HFFc6 (cell line): ENCODE results near the gene MUC13. TPM values are rescaled to one million over a fixed set of nuclear protein-coding genes. Genes with fewer than 3 reads are reported as not detected.

ENCODE experiments used
- DNase-seq: peaks from one replicate; pipeline ENCODE4 v3.0.0-alpha.2; 2018
- H3K27ac Mint-ChIP-seq: 2 replicates; pipeline ENCODE4 v1.8.0; 2020; ENCODE audit warnings: mild to moderate bottlenecking, mixed read lengths
- H3K27me3 Mint-ChIP-seq: 2 replicates; pipeline ENCODE4 v1.8.0; 2021; ENCODE audit warnings: mild to moderate bottlenecking, moderate library complexity, mixed read lengths; ENCODE audit not compliant: insufficient read depth
- H3K36me3 Mint-ChIP-seq: 2 replicates; pipeline ENCODE4 v1.8.0; 2021; ENCODE audit warnings: low read depth, mixed read lengths
- H3K4me1 Mint-ChIP-seq: 2 replicates; pipeline ENCODE4 v1.8.0; 2020; ENCODE audit warnings: low read depth, mixed read lengths
- H3K4me3 Mint-ChIP-seq: 2 replicates; pipeline ENCODE4 v1.8.0; 2020; ENCODE audit warnings: mild to moderate bottlenecking, moderate library complexity, mixed read lengths
- H3K9me3 Mint-ChIP-seq: 2 replicates; pipeline ENCODE4 v1.8.0; 2020; ENCODE audit warnings: mild to moderate bottlenecking, mixed read lengths
- CTCF ChIP-seq: fragments of 200-600 bp; sonication (generic); IDR thresholded peaks from 2 replicates; pipeline ENCODE4 v1.5.0; 2021; ENCODE audit warnings: antibody characterized with exemption, mild to moderate bottlenecking
- total RNA-seq, 6 experiments: library from RNA; stranded (reverse); fragmentation: NEBNext Ultra II Directional; extraction: Animal tissue kit (Norgen Biotek cat#: 25700); gene quantifications; 2 replicates in 1 of 6; 3 replicates in 5 of 6; pipeline ENCODE4 v1.2.3, GENCODE V29; 2021

Gene MUC13
- total RNA-seq, 6 experiments from 2014 or later = 0.06 to 0.21 (median 0.09) TPM; not detected in 2

- no peaks in the 10 kb centered on the region for H3K9me3 Mint-ChIP-seq
- H3K4me3 Mint-ChIP-seq = no peak overlapping the region
- no peak for DNase-seq
- H3K36me3 Mint-ChIP-seq = 0 out of 2 replicates have a peak, but pooled peaks cover 5% of the 10 kb centered on the region
- TF ChIP-seq CTCF = no peak
- peaks cover 15% of the 10 kb centered on the region for H3K27me3 Mint-ChIP-seq
- no peaks in the 10 kb centered on the region; the same call in 1 of the 2 replicates for H3K4me1 Mint-ChIP-seq
- no peak overlapping the region for H3K27ac Mint-ChIP-seq
Observed at GRCh38 chr3:124935794-124936542, 1.4 kb upstream of the MUC13 start.

GRCh38 chr3:124935264-124935663, 713 bp upstream of the MUC13 start:
- H3K4me1 Mint-ChIP-seq = no peaks in the 10 kb centered on the region; the same call in 1 of the 2 replicates
- H3K9me3 Mint-ChIP-seq = no peaks in the 10 kb centered on the region
- H3K27ac Mint-ChIP-seq = no peak overlapping the region
- peaks cover 15% of the 10 kb centered on the region for H3K27me3 Mint-ChIP-seq
- no peak for DNase-seq
- TF ChIP-seq CTCF = no peak
- no peak overlapping the region for H3K4me3 Mint-ChIP-seq
- H3K36me3 Mint-ChIP-seq = 0 out of 2 replicates have a peak, but pooled peaks cover 5% of the 10 kb centered on the region

- Mint-ChIP-seq H3K4me1 (peaks cover 17% of the 10 kb centered on the region), H3K27me3 (peaks cover 8% of the 10 kb centered on the region), H3K36me3 (no peaks in the 10 kb centered on the region), H3K27ac (no peak overlapping the region), H3K4me3 (no peak overlapping the region; the same call in 1 of the 2 replicates), H3K9me3 (no peaks in the 10 kb centered on the region)
- peak; percentile 53 for DNase-seq
- peak; percentile 94 for TF ChIP-seq CTCF
Observed at GRCh38 chr3:124928333-124929202, 6.0 kb downstream of the MUC13 start.

GRCh38 chr3:124927574-124928045, 6.9 kb downstream of the MUC13 start:
- H3K4me3 Mint-ChIP-seq = no peak overlapping the region
- peaks cover 5% of the 10 kb centered on the region for H3K27me3 Mint-ChIP-seq
- DNase-seq = no peak
- no peak overlapping the region for H3K27ac Mint-ChIP-seq
- peaks cover 20% of the 10 kb centered on the region for H3K4me1 Mint-ChIP-seq
- TF ChIP-seq CTCF = no peak
- no peaks in the 10 kb centered on the region for H3K9me3 Mint-ChIP-seq
- no peaks in the 10 kb centered on the region for H3K36me3 Mint-ChIP-seq

GRCh38 chr3:124926426-124927101, 8.0 kb downstream of the MUC13 start:
- no peak for TF ChIP-seq CTCF
- Mint-ChIP-seq H3K27ac (no peak overlapping the region), H3K9me3 (no peaks in the 10 kb centered on the region), H3K4me3 (no peak overlapping the region), H3K27me3 (no peaks in the 10 kb centered on the region; the same call in 1 of the 2 replicates), H3K36me3 (no peaks in the 10 kb centered on the region), H3K4me1 (peaks cover 20% of the 10 kb centered on the region)
- no peak for DNase-seq
